SK-N-SH treated with all-trans-retinoic acid at 6 μM for 48 hours (cell line): Measurements from ENCODE around the gene GNAT2.

Experiments
- ATAC-seq: fragments of 200-7000 bp; cut with Tn5 transposase; 3 replicates; pipeline ENCODE4 v1.9.1; 2020; ENCODE audit warnings: mild to moderate bottlenecking, moderate library complexity
- BACH2 ChIP-seq: fragments of 250-450 bp; sonication (Bioruptor Pico); IDR thresholded peaks from 2 replicates; pipeline ENCODE4 v1.9.0; 2021; ENCODE audit warnings: mild to moderate bottlenecking, borderline replicate concordance
- CSDC2 ChIP-seq: fragments of 250-450 bp; sonication (Bioruptor Pico); IDR thresholded peaks from 2 replicates; pipeline ENCODE4 v1.5.0; 2020; ENCODE audit warnings: mild to moderate bottlenecking, moderate library complexity
- CSRNP3 ChIP-seq: fragments of 250-450 bp; sonication (Bioruptor Pico); IDR thresholded peaks from 2 replicates; pipeline ENCODE4 v1.5.1; 2021; ENCODE audit warnings: mild to moderate bottlenecking, moderate library complexity
- ESRRG ChIP-seq: fragments of 250-450 bp; sonication (Bioruptor Pico); IDR thresholded peaks from 2 replicates; pipeline ENCODE4 v1.6.1; 2021; ENCODE audit warnings: mild to moderate bottlenecking
- GLIS3 ChIP-seq: fragments of 250-450 bp; sonication (Bioruptor Pico); IDR thresholded peaks from 2 replicates; pipeline ENCODE4 v1.5.0; 2020; ENCODE audit warnings: mild to moderate bottlenecking, moderate library complexity
- ISL1 ChIP-seq: fragments of 250-450 bp; sonication (Bioruptor Pico); IDR thresholded peaks from 2 replicates; pipeline ENCODE4 v2.1.2; 2022; ENCODE audit warnings: mild to moderate bottlenecking, moderate library complexity
- OSR1 ChIP-seq: fragments of 250-450 bp; sonication (Bioruptor Pico); IDR thresholded peaks from 2 replicates; pipeline ENCODE4 v1.8.0; 2022; ENCODE audit warnings: moderate library complexity, mild to moderate bottlenecking, inconsistent platforms
- PATZ1 ChIP-seq: fragments of 250-450 bp; sonication (Bioruptor Pico); IDR thresholded peaks from 2 replicates; pipeline ENCODE4 v1.8.0; 2020; ENCODE audit warnings: mild to moderate bottlenecking, moderate library complexity, borderline replicate concordance
- POU6F1 ChIP-seq: fragments of 250-450 bp; sonication (Bioruptor Pico); IDR thresholded peaks from 2 replicates; pipeline ENCODE4 v1.8.0; 2021; ENCODE audit warnings: low read depth, mild to moderate bottlenecking, moderate library complexity, borderline replicate concordance
- PPARA ChIP-seq: fragments of 250-450 bp; sonication (Bioruptor Pico); IDR thresholded peaks from 2 replicates; pipeline ENCODE4 v1.5.0; 2020; ENCODE audit warnings: mild to moderate bottlenecking, borderline replicate concordance
- RARB ChIP-seq: fragments of 250-450 bp; sonication (Bioruptor Pico); IDR thresholded peaks from 2 replicates; pipeline ENCODE4 v1.8.0; 2021; ENCODE audit warnings: mild to moderate bottlenecking, moderate library complexity
- TCF4 ChIP-seq: fragments of 250-450 bp; sonication (Bioruptor Pico); IDR thresholded peaks from 2 replicates; pipeline ENCODE4 v1.8.0; 2021; ENCODE audit warnings: mild to moderate bottlenecking, moderate library complexity, borderline replicate concordance
- TOX ChIP-seq: fragments of 250-450 bp; sonication (Bioruptor Pico); IDR thresholded peaks from 2 replicates; pipeline ENCODE4 v1.8.0; 2021; ENCODE audit warnings: mild to moderate bottlenecking, moderate library complexity, borderline replicate concordance
- TSHZ2 ChIP-seq: fragments of 250-450 bp; sonication (Bioruptor Pico); IDR thresholded peaks from 2 replicates; pipeline ENCODE4 v1.5.0; 2020; ENCODE audit warnings: mild to moderate bottlenecking, moderate library complexity
- ZFP3 ChIP-seq: fragments of 250-450 bp; sonication (Bioruptor Pico); IDR thresholded peaks from 2 replicates; pipeline ENCODE4 v1.5.0; 2020; ENCODE audit warnings: mild to moderate bottlenecking, moderate library complexity
- ZFP30 ChIP-seq: fragments of 450-650 bp; formaldehyde crosslinking; IDR thresholded peaks from 2 replicates; pipeline ENCODE4 v1.5.0; 2022; ENCODE audit warnings: mild to moderate bottlenecking, moderate library complexity
- ZNF565 ChIP-seq: fragments of 450-650 bp; formaldehyde crosslinking; conservative IDR thresholded peaks from 2 replicates; pipeline ENCODE4 v1.5.0; 2020; ENCODE audit warnings: low read depth, mild to moderate bottlenecking, moderate library complexity
- ZNF70 ChIP-seq: fragments of 450-650 bp; formaldehyde crosslinking; IDR thresholded peaks from 2 replicates; pipeline ENCODE4 v1.5.0; 2020; ENCODE audit warnings: mild to moderate bottlenecking, moderate library complexity
- ZNF8 ChIP-seq: fragments of 450-650 bp; formaldehyde crosslinking; IDR thresholded peaks from 2 replicates; pipeline ENCODE4 v1.5.0; 2020; ENCODE audit warnings: mild to moderate bottlenecking, moderate library complexity
- TF ChIP-seq, protein P1 (sequence below): fragments of 250-450 bp; sonication (Bioruptor Pico); IDR thresholded peaks from 2 replicates; pipeline ENCODE4 v1.5.1; 2020; ENCODE audit warnings: low read depth, mild to moderate bottlenecking, moderate library complexity

The GNAT2 gene

DNA sequence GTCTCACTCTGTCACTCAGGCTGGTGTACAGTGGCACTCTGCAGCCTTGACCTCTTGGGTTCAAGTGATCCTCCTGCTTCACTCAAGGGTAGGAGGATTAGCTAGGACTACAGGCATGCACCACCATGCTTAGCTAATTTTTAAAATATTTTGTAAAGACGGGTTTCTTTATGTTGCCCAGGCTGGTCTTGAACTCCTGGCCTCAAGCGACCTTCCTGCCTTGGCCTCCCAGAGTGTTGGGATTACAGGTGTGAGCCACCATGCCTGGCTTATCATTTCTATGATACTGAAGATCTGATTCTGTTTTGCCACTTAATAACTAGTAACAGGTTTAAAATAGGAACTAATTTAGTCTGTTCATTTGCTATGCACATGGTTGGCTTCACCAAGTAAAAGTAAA, 37.4 kb downstream of the GNAT2 start:
- ATAC-seq, result no peak
- TF ChIP-seq TOX (no peak), POU6F1 (no peak), CSRNP3 (CRISPR knock-in tag) (no peak), ZNF8 (no peak)

- TF ChIP-seq ZNF70, result no peak
- TF ChIP-seq ZNF565 (CRISPR knock-in tag), result no peak
- TF ChIP-seq TCF4 (CRISPR knock-in tag), result no peak
- TF ChIP-seq, protein P1, sequence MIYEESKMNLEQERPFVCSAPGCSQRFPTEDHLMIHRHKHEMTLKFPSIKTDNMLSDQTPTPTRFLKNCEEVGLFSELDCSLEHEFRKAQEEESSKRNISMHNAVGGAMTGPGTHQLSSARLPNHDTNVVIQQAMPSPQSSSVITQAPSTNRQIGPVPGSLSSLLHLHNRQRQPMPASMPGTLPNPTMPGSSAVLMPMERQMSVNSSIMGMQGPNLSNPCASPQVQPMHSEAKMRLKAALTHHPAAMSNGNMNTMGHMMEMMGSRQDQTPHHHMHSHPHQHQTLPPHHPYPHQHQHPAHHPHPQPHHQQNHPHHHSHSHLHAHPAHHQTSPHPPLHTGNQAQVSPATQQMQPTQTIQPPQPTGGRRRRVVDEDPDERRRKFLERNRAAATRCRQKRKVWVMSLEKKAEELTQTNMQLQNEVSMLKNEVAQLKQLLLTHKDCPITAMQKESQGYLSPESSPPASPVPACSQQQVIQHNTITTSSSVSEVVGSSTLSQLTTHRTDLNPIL (CRISPR knock-in tag), result no peak
- no peak for TF ChIP-seq PATZ1
- TF ChIP-seq OSR1 (CRISPR knock-in tag), result no peak
- no peak for TF ChIP-seq PPARA
- no peak for TF ChIP-seq ZFP3
- TF ChIP-seq CSDC2 (CRISPR knock-in tag), result no peak
- TF ChIP-seq GLIS3 (CRISPR knock-in tag), result no peak
- no peak for TF ChIP-seq ESRRG (CRISPR knock-in tag)
- ATAC-seq, result no peak
Measured at GRCh38 chr1:109579491-109579890, 39.9 kb downstream of the GNAT2 start.

GRCh38 chr1:109578947-109579443, 40.4 kb downstream of the GNAT2 start:
- TF ChIP-seq PPARA (no peak), PATZ1 (no peak), ESRRG (CRISPR knock-in tag) (no peak), TSHZ2 (CRISPR knock-in tag) (no peak), ISL1 (CRISPR knock-in tag) (no peak), BACH2 (CRISPR knock-in tag) (no peak)
- TF ChIP-seq, all 23 proteins: peak for 0
- ATAC-seq, result no peak

- ATAC-seq, result no peak
- TF ChIP-seq ZNF70, result no peak
- no peak for TF ChIP-seq PATZ1
- TF ChIP-seq ISL1 (CRISPR knock-in tag), result no peak
- no peak for TF ChIP-seq ESRRG (CRISPR knock-in tag)
- TF ChIP-seq, protein P1 (CRISPR knock-in tag), result no peak
- no peak for TF ChIP-seq PPARA
- TF ChIP-seq ZFP30 (CRISPR knock-in tag), result no peak
- TF ChIP-seq POU6F1, result no peak
- no peak for TF ChIP-seq TCF4 (CRISPR knock-in tag)
- no peak for TF ChIP-seq GLIS3 (CRISPR knock-in tag)
- TF ChIP-seq OSR1 (CRISPR knock-in tag), result no peak
- no peak for TF ChIP-seq RARB
Measured at GRCh38 chr1:109573785-109574184, 45.6 kb downstream of the GNAT2 start.
